ENCODE results near the gene NDUFS2.

GRCh38 chr1:161172776-161173376 lies 29.3 kb upstream of the NDUFS2 start:
- TF ChIP-seq CTCF (IDR thresholded peaks at IDR 0.05) = no peak
- no peak for TF ChIP-seq POLR2A (IDR thresholded peaks at IDR 0.05)
- peak in 1 of 2 donors; percentile 67 for TF ChIP-seq EP300 (IDR thresholded peaks at IDR 0.05)

Data from tibial nerve (tissue), 4 donors.